Sigmoid colon (tissue), 7 donors: ENCODE data around the gene CHN2. TPM values are rescaled to one million over a fixed set of nuclear protein-coding genes. Genes with fewer than 3 reads are reported as not detected.

Experiments
- DNase-seq: peaks from one replicate; pipeline ENCODE4 v3.0.0-alpha.2; 2019
- H3K27ac ChIP-seq, 4 donors: fragments of 200-600 bp; sonication (generic); one replicate each; pipeline ENCODE4 v1.5.1; 2016 to 2019; ENCODE audit warnings: mild to moderate bottlenecking in 1 of 4
- H3K27me3 ChIP-seq, 3 donors: fragments of 200-600 bp; sonication (generic); one replicate each; pipeline ENCODE4 v1.5.1; 2019; ENCODE audit warnings: mild to moderate bottlenecking in 1 of 3
- H3K36me3 ChIP-seq, 4 donors: fragments of 200-600 bp; sonication (generic); one replicate each; pipeline ENCODE4 v1.5.1; 2016 to 2019
- H3K4me1 ChIP-seq, 4 donors: fragments of 200-600 bp; sonication (generic); one replicate each; pipeline ENCODE4 v1.5.1; 2017 to 2019
- H3K4me3 ChIP-seq, 4 donors: fragments of 200-600 bp; sonication (generic); one replicate each; pipeline ENCODE4 v1.5.1; 2017 to 2019; ENCODE audit warnings: mild to moderate bottlenecking in 2 of 4, moderate library complexity in 1 of 4
- H3K9me3 ChIP-seq, 4 donors: fragments of 200-600 bp in 3 of 4; sonication (generic) in 3 of 4; one replicate each; pipeline versions ENCODE4 v1.5.1 to v1.6.1; 2013 to 2019
- EP300 ChIP-seq, 4 donors: sonication (generic); formaldehyde crosslinking; IDR thresholded peaks; one replicate each; pipeline ENCODE4 v1.6.1; 2017; ENCODE audit warnings: antibody characterized with exemption in 4 of 4
- POLR2A ChIP-seq, 2 donors: fragments of 450-650 bp; IDR thresholded peaks; one replicate each; pipeline ENCODE4 v1.6.1; 2016; ENCODE audit warnings: antibody characterized with exemption in 2 of 2, mild to moderate bottlenecking in 2 of 2, moderate library complexity in 2 of 2
- POLR2AphosphoS5 ChIP-seq, 4 donors: sonication (generic); formaldehyde crosslinking; IDR thresholded peaks; one replicate each; pipeline ENCODE4 v1.6.1; 2017; ENCODE audit warnings: antibody characterized with exemption in 4 of 4
- WGBS, 2 donors: extraction: QIAGEN DNeasy Blood & Tissue Kit; methylation state at CpG; one replicate each; pipeline ENCODE4 v1.1.7; 2013; 5-methylcytosine and 5-hydroxymethylcytosine counted together
- intact Hi-C: fragments of 100-400 bp; cut with DNase I; formaldehyde crosslinking; loops from one replicate; pipeline ENCODE4 v1.15.1; 2023
- polyA plus RNA-seq, 3 donors: library from polyadenylated mRNA; stranded (reverse); fragments of 200-250 nt; gene quantifications; one replicate each; pipeline ENCODE4 v1.2.3, GENCODE V29; 2013
- total RNA-seq, 4 donors: library from RNA; depleted of rRNA; stranded (reverse); fragments of >200 nt; gene quantifications; one replicate each; pipeline ENCODE4 v1.1.0, GENCODE V29; 2016
- TF ChIP-seq, protein P1 (sequence below), 4 experiments: fragments of 450-650 bp in 3 of 4; fragments of 200-600 bp in 1 of 4; IDR thresholded peaks; one replicate each; pipeline ENCODE4 v1.5.1; 2016 to 2019; ENCODE audit warnings: antibody characterized with exemption in 4 of 4, mild to moderate bottlenecking in 3 of 4, moderate library complexity in 2 of 4
- donor health status: healthy with polysubstance abuse.
- donor health status: Bipolar disorder and iron deficiency.
- donor health status: healthy.

The CHN2 gene
- total and polyA plus RNA-seq, 7 donors, result 4.2 to 37.7 (median 15.8) TPM

DNA sequence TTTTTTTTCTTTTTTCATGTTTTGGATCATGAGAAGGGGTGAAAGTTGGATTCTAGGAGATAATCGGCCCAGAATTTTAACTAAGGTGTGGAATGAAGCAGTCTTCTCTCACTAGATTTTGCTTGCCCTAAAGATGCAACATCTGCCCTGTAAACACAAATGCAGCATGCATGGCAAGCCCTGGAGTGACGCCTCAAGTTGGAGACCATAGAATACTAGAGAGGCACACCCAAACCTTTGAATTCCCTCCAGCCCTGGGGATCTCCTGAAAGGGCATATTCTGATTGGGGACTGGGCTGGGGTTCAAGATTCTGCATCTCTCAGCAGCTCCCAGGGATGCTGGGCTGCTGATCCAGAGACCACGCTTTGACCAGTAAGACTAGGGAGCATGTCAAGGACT is 241.3 kb downstream of the CHN2 start:
- H3K4me3 ChIP-seq, result no peak overlapping the region
- no peak for TF ChIP-seq EP300 (IDR thresholded peaks at IDR 0.05)
- TF ChIP-seq POLR2AphosphoS5 (IDR thresholded peaks at IDR 0.05), result no peak
- TF ChIP-seq POLR2A (IDR thresholded peaks at IDR 0.05), result no peak
- TF ChIP-seq, protein P1, sequence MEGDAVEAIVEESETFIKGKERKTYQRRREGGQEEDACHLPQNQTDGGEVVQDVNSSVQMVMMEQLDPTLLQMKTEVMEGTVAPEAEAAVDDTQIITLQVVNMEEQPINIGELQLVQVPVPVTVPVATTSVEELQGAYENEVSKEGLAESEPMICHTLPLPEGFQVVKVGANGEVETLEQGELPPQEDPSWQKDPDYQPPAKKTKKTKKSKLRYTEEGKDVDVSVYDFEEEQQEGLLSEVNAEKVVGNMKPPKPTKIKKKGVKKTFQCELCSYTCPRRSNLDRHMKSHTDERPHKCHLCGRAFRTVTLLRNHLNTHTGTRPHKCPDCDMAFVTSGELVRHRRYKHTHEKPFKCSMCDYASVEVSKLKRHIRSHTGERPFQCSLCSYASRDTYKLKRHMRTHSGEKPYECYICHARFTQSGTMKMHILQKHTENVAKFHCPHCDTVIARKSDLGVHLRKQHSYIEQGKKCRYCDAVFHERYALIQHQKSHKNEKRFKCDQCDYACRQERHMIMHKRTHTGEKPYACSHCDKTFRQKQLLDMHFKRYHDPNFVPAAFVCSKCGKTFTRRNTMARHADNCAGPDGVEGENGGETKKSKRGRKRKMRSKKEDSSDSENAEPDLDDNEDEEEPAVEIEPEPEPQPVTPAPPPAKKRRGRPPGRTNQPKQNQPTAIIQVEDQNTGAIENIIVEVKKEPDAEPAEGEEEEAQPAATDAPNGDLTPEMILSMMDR (IDR thresholded peaks at IDR 0.05), result no peak
- WGBS, 2 donors, result 94 to 95% methylated on average over 3 of the region's 3 CpGs
- H3K27me3 ChIP-seq, result no peaks in the 10 kb centered on the region
- DNase-seq, result no peak
- no peak overlapping the region for H3K27ac ChIP-seq
- intact Hi-C loops, result no loop called here
- H3K36me3 ChIP-seq, result no peaks in the 10 kb centered on the region
- no peaks in the 10 kb centered on the region for H3K9me3 ChIP-seq
- H3K4me1 ChIP-seq, result no peaks in the 10 kb centered on the region

DNA sequence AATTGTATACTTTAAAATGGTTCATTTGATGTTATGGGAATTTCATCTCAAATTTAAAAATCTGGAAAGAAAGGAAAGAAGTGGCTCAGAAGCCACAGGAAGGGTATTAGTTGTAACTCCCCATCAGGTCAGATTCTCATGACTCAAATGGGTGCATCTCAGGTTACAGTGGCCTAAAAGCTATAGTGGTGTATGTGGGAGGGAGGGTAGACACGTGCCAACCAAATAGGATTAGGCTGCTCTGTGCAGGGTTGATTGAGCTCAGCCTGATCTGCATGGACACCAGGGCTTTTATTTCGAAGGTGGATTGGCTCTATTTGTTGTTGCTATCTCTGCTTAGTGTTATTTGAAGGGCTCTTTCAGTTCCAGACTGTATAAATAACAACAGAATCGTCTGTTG is 247.6 kb downstream of the CHN2 start:
- no peaks in the 10 kb centered on the region for H3K9me3 ChIP-seq
- no peaks in the 10 kb centered on the region for H3K36me3 ChIP-seq
- intact Hi-C loops, result no loop called here
- no peak for DNase-seq
- no peak overlapping the region for H3K27ac ChIP-seq
- no peaks in the 10 kb centered on the region for H3K27me3 ChIP-seq
- H3K4me3 ChIP-seq, result no peak overlapping the region
- TF ChIP-seq EP300 (IDR thresholded peaks at IDR 0.05) (no peak), POLR2A (IDR thresholded peaks at IDR 0.05) (no peak), POLR2AphosphoS5 (IDR thresholded peaks at IDR 0.05) (no peak)
- TF ChIP-seq, protein P1 (IDR thresholded peaks at IDR 0.05), result no peak
- no peaks in the 10 kb centered on the region for H3K4me1 ChIP-seq
- WGBS, 2 donors, result 12 to 49% methylated on average over 3 of the region's 3 CpGs

DNA sequence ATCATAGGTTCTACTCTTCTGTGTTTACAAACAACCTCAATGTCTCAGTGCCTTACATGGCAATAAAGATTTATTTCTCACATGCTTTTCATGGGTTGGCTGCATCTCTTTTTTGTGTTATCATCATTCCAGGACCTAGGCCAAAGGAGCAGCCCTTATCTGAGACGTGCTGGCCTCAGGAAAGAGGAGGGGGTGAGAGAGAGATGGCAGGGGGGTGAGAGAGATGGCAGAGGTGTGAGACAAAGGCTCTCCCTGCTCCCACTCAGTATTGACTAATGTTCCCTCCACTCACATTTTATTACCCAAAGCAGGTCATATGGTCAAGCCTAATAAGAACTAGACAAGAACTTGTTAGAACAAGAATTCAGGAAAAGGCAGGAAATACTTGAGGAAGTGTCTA is 249.0 kb downstream of the CHN2 start:
- Histone ChIP-seq H3K36me3 (no peaks in the 10 kb centered on the region), H3K4me3 (no peak overlapping the region), H3K9me3 (no peaks in the 10 kb centered on the region), H3K4me1 (no peaks in the 10 kb centered on the region), H3K27me3 (no peaks in the 10 kb centered on the region), H3K27ac (no peak overlapping the region)
- intact Hi-C loops, result no loop called here
- DNase-seq, result no peak
- TF ChIP-seq POLR2AphosphoS5 (IDR thresholded peaks at IDR 0.05) (no peak), POLR2A (IDR thresholded peaks at IDR 0.05) (no peak), EP300 (IDR thresholded peaks at IDR 0.05) (no peak)
- TF ChIP-seq, protein P1 (IDR thresholded peaks at IDR 0.05), result no peak
- 48 to 59% methylated on average over 1 of the region's 1 CpG for WGBS, 2 donors

DNA sequence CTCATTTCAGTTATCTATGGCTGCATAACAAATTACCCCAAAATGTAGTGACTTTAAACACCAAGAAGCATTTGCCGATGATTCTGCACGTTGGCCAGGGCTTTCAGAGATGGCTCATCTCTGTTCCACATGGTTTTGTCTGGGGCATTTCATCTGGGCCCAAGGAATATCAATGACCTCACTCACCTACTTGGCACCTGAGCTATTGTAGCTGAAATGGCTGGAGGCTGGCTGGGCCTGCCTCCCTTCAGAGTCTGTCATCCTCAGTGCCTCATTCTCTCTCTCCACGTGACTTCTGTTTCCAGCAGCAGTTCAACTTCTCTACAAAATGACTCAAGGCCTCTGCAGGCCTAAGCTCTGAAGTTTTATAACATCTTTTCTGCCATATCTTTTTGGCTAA is 249.7 kb downstream of the CHN2 start:
- Histone ChIP-seq H3K36me3 (no peaks in the 10 kb centered on the region), H3K9me3 (no peaks in the 10 kb centered on the region), H3K4me1 (no peaks in the 10 kb centered on the region), H3K27ac (no peak overlapping the region), H3K27me3 (no peaks in the 10 kb centered on the region), H3K4me3 (no peak overlapping the region)
- intact Hi-C loops, result no loop called here
- no peak for DNase-seq
- 95 to 96% methylated on average over 3 of the region's 3 CpGs for WGBS, 2 donors
- TF ChIP-seq, protein P1 (IDR thresholded peaks at IDR 0.05), result no peak
- TF ChIP-seq EP300 (IDR thresholded peaks at IDR 0.05), result no peak
- no peak for TF ChIP-seq POLR2AphosphoS5 (IDR thresholded peaks at IDR 0.05)
- TF ChIP-seq POLR2A (IDR thresholded peaks at IDR 0.05), result no peak

DNA sequence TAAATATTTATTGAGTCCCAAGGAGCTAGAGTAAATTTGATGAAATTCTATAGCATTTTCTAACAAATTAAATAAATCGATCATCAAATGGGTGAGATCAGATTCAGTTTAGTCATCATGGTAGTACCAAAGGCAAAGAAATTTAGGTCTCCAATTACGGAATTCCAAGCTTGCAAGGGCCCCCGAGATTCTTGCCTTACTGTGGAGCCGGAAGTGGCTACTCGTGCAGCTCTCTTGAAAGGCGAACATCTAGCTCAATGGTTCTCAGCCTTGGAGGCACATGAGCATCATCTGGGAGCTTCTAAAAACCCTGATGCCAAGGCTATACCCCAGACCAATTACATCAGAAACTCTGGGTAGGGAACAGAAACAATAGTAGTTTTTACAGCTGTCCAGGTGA is 251.2 kb downstream of the CHN2 start:
- no peaks in the 10 kb centered on the region for H3K9me3 ChIP-seq
- intact Hi-C loops, result no loop called here
- DNase-seq, result no peak
- no peaks in the 10 kb centered on the region for H3K36me3 ChIP-seq
- H3K4me3 ChIP-seq, result no peak overlapping the region
- no peaks in the 10 kb centered on the region for H3K4me1 ChIP-seq
- no peaks in the 10 kb centered on the region for H3K27me3 ChIP-seq
- TF ChIP-seq, protein P1 (IDR thresholded peaks at IDR 0.05), result no peak
- TF ChIP-seq EP300 (IDR thresholded peaks at IDR 0.05) (no peak), POLR2A (IDR thresholded peaks at IDR 0.05) (no peak), POLR2AphosphoS5 (IDR thresholded peaks at IDR 0.05) (no peak)
- WGBS, 2 donors, result 76 to 86% methylated on average over 6 of the region's 6 CpGs
- no peak overlapping the region for H3K27ac ChIP-seq
